GM21619 (cell line): ENCODE results near the gene C6orf120.

Experiments
- ATAC-seq: cut with Tn5 transposase; IDR thresholded peaks from one replicate; pipeline ENCODE4 v1.9.1; 2021; ENCODE audit not compliant: unreplicated experiment

Gene C6orf120

GRCh38 chr6:169724494-169725124, 22.7 kb downstream of the C6orf120 start, which contains the start of gene PHF10:
TSS of gene PHF10 (minus strand) at chr6:169724500. CDS start at chr6:169723931, 569 bp downstream.
- peak; percentile 41 for ATAC-seq

DNA sequence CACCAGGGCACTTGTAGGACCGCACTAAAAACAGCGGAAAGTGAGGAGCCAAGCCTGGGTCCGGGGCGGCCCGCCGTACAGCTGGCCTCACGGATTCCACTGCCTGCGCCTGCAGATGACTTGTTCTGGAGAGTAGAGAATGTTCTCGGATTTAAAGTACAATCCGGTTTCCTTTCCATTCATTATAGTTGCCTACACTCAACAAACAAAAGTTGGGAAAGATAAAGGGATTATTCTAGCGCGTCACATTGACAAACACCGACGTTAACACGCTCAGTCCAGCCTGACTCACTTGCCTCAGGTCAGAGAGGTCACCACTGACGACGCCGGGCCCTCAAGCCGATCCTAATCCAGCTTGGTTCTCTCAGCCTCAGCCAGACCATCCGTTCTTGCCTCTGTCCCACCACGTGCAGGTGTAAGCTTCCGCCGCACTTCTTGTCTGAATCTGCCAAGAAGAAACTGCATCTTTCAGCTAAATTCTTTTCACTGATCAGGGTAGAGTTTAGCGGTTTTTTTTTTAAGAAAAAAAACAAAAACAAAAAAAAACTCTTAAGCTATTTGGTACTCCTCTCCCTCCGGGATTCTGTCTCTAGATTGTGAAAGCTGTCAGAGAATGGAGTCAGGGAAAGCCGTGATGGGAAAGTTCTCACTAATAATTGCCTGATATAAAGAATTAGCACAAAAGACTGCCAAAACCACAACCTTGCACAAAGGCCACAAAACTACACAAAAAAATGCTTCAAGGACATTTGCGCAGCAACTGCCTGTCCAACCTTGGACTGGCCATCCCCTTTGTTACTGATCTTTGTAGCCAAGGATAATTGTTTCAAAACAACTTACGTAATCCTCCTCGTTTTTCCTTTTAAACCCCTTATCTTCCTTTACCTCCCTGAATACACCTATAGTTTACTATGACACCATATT, 23.5 kb downstream of the C6orf120 start:
- ATAC-seq = peak; percentile 8

DNA sequence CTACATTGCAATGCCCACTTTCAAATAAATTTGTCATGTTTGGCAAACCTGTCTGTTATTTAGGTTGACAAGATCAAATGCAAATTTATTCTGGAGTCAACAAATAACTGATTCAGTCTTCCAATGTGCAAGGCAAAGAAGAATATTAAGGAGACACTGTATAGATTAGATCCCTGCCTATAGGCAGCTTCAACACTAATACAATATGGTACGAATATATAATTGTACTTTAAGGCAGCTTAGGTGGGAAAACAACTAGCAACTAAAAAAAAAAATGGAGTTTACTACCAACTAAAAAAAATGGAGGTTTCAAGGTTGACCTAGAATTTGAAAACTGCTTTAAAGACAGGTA, 24.1 kb downstream of the C6orf120 start:
- no peak for ATAC-seq

GRCh38 chr6:169726963-169727362, 25.0 kb downstream of the C6orf120 start:
- no peak for ATAC-seq

DNA sequence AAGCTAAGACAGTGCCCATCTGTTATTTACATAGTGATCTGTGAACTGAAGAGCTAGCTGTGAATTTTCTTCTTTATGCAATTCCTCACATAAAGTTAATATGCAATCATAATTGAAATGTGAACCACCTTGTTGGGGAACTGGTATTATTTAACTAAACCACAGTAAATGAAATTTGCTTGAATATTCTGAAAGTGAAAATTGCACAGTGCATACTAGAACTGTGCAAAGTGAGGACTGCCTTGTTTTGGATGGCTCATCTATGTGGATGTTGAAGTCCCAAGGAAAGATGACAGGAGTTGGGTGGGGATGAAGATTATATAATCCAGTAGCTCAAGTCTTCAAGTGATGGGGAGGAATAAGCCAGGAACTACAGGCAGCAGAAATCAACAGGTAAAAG, 28.0 kb downstream of the C6orf120 start:
- no peak for ATAC-seq

GRCh38 chr6:169738204-169738975, 36.5 kb downstream of the C6orf120 start:
- ATAC-seq = no peak

DNA sequence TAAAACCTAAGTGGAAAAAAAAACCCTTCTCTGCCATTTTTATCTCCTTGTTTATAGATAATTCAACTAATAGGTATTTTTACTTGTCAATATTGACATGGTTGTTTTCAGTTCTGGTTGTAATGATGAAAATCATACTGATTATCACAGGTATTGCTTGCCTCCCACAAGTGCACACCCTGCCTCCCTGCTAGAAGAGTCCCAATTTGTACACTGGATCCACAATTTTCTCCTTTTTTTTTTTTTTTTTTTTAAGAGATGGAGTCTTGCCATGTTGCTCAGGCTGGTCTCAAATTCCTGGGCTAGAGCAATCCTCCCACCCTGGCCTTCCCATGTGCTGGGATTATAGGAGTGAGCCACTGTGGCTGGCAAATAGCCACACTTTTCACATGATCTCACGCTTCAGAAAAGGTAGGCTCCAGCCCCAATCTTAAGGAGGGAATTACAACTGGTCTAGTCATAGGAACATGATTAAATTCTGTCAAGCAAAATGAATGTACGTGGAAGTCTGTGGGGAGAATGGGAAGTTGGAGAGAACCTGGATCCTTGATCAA, 37.1 kb downstream of the C6orf120 start:
- ATAC-seq = no peak

- ATAC-seq = no peak
These were observed 39.4 kb downstream of the C6orf120 start for GRCh38 chr6:169741344-169741743.

DNA sequence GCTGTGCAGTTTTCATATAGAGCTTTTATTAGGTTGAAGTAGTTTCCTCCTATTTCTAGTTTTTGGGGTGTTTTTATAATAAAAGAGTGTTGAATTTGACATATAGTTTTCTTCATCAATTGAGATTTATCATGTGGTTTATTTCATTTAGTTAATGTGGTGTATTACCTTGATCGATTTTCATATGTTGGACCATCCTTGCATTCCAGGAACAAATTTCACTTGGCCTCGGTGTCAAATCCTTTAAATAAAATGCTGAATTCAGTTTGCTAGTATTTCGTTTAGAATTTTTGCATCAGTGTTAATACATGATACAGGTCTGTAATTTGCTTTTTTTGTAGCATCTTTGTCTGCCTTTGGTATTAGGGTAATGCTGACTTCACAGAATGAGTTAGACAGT, 43.5 kb downstream of the C6orf120 start:
- ATAC-seq = no peak

DNA sequence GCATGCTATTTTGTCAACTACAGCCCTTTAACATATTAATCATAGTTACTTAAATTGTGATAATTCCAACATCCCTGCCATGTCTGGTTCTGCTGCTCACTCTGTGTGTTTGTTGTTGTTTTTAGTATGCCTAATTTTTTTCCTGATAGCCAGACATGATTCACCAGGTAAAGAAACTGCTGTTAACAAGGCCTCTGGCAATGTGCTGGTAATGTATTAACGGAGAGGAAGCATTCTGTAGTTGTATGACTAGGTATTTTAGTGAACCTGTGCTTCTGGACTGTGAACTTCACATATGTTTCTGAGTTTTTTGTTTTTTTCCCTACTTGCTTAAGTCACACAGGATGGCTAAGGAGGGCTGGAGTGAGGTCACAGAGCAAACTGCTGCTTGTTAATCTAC, 44.6 kb downstream of the C6orf120 start:
- no peak for ATAC-seq

DNA sequence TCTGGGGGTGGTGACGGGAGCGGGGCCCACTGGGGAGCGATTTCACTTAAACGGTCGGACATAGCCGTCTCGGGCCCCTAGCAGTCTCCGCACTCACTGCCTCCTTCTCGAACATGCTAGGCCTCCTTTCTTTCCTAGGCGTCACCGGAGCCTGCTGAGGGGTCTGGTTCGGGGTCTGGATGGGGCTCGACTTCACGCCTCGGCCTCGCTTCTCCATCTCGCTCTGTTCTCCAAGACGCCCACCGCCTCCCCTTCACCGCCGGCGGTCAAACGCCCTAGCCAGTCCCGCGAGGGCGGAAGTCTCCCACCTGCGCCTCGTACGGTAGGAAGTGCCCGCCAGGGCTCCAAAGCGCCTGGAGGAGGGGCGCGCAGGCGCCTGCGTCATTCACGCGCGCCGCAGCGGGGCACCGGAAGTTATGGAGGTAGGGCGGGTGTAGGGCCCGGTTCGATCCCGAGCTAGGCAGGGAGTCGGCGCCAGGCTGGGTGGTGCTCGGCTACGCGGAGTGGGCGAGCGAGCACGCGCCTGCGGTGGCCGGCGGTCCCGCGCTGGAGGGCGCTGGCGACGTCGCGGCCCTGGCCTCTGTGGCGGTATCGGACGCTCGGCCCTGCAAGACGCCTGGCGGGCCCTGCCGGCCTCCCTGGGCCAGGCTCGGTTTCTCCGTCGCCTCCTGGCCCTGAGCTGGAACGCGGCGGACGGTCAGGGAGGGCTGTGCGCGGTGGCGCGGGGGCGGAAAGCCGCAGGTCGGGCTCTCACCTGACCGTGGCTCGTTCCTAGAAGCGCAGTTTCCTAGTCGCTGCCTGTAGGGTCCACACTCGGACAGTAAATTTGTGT, 49.5 kb downstream of the C6orf120 start, which contains the start of the genes DYNLT2 and ERMARD:
DYNLT2 (minus strand) TSS at position 331 of the 832 bp plus-strand sequence; CDS start at position 217, 114 bp downstream.
ERMARD (plus strand) TSS at position 381 of the 832 bp plus-strand sequence; CDS start at position 417, 36 bp downstream.
- ATAC-seq = peak; percentile 94

DNA sequence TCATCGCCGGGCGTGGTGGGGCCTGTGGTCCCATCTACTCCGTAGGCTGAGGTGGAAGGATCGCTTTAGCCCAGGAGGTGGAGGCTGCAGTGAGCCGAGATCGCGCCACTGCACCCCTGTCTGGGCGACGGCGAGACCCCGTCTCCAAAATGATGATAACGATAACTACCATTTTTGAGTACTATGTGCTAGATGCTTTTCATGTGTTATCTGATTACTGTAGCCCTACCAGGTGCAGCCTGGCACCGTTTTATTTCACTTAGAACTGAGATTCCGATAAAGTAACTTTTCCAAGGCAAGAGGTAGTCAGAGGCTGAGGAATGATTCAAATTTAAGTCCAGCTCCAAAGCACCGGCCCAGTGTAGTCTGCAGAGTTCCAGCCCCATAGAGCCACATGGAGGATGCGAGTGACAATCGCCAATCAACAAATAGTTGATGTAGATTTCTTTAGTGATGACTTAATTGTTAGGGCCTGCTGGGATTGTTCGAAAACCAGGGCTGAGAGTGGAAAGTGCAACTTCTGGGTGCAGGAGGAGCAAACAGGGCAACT, 50.2 kb downstream of the C6orf120 start:
- no peak for ATAC-seq
